Stimulated activated naive B cell treated with anti-CD40 and anti-IgM and Interleukin-4, amounts not matched to agents 10 μg/mL and 1 μg/mL and 100 μg/mL, for 72 hours (primary cell): ENCODE data around the gene DOCK3.
"Not testable (repeated sequence)": the region's sequence is repeated elsewhere in the genome, so short reads cannot be mapped to it uniquely, and the experiment has no call there.

Experiments
- ATAC-seq, 2 donors: fragments of 150-1000 bp; cut with Tn5 transposase; replicated peaks; 2 replicates each; pipeline ENCODE4 v1.10.0; 2021; ENCODE audit warnings: moderate library complexity in 1 of 2
- DNase-seq: peaks from one replicate; pipeline ENCODE4 v3.0.0; 2021
- H3K27ac Mint-ChIP-seq: one replicate; pipeline ENCODE4 v1.8.0; 2022; ENCODE audit warnings: mild to moderate bottlenecking, mixed read lengths
- H3K27me3 Mint-ChIP-seq, 2 donors: one replicate each; pipeline ENCODE4 v1.8.0; 2022; ENCODE audit warnings: mixed read lengths in 2 of 2
- H3K36me3 Mint-ChIP-seq, 2 donors: one replicate each; pipeline ENCODE4 v1.8.0; 2022; ENCODE audit warnings: mixed read lengths in 2 of 2, mild to moderate bottlenecking in 1 of 2
- H3K4me1 Mint-ChIP-seq, 2 donors: one replicate each; pipeline ENCODE4 v1.8.0; 2022; ENCODE audit warnings: mixed read lengths in 2 of 2, mild to moderate bottlenecking in 1 of 2
- H3K4me3 Mint-ChIP-seq, 2 donors: one replicate each; pipeline ENCODE4 v1.8.0; 2022; ENCODE audit warnings: mild to moderate bottlenecking in 2 of 2, mixed read lengths in 2 of 2, moderate library complexity in 1 of 2
- H3K9me3 Mint-ChIP-seq, 2 donors: one replicate each; pipeline ENCODE4 v1.8.0; 2022; ENCODE audit warnings: mixed read lengths in 2 of 2, mild to moderate bottlenecking in 1 of 2

DOCK3 gene

GRCh38 chr3:51384055-51384725, 709.5 kb downstream of the DOCK3 start:
- no peaks in the 10 kb centered on the region for H3K9me3 Mint-ChIP-seq
- ATAC-seq (peak; percentile 33 to 42), DNase-seq (no peak)
- peaks cover under 1 to 4% of the 10 kb centered on the region in 2 donors for H3K27me3 Mint-ChIP-seq
- H3K27ac Mint-ChIP-seq = peak overlapping the region; percentile 98
- H3K4me1 Mint-ChIP-seq = peaks cover 26 to 44% of the 10 kb centered on the region in 2 donors
- H3K4me3 Mint-ChIP-seq = peak overlapping the region; percentile 95 to 96
- H3K36me3 Mint-ChIP-seq = peaks cover 12 to 27% of the 10 kb centered on the region in 2 donors

GRCh38 chr3:51384726-51385473, 710.2 kb downstream of the DOCK3 start, which contains the start of gene MANF:
Gene MANF (plus strand): TSS chr3:51385291. CDS start chr3:51385343, 52 bp downstream.
- H3K4me1 Mint-ChIP-seq = peaks cover 29 to 51% of the 10 kb centered on the region in 2 donors
- H3K27ac Mint-ChIP-seq = peak within 1 kb of the TSS; percentile 98
- H3K9me3 Mint-ChIP-seq = no peaks in the 10 kb centered on the region
- peaks cover 18 to 33% of the 10 kb centered on the region in 2 donors for H3K36me3 Mint-ChIP-seq
- peak within 1 kb of the TSS; percentile 95 to 96 for H3K4me3 Mint-ChIP-seq
- ATAC-seq (peak; percentile 97 to 98), DNase-seq (peak; percentile 97)
- H3K27me3 Mint-ChIP-seq = no peaks in the 10 kb centered on the region

- H3K4me1 Mint-ChIP-seq = peaks cover 36 to 59% of the 10 kb centered on the region in 2 donors
- H3K4me3 Mint-ChIP-seq = peak overlapping the region; percentile 89 to 96
- H3K27me3 Mint-ChIP-seq = no peaks in the 10 kb centered on the region
- peak overlapping the region; percentile 87 for H3K27ac Mint-ChIP-seq
- ATAC-seq (no peak), DNase-seq (no peak)
- peaks cover 18 to 37% of the 10 kb centered on the region in 2 donors for H3K36me3 Mint-ChIP-seq
- no peaks in the 10 kb centered on the region for H3K9me3 Mint-ChIP-seq
Measured at GRCh38 chr3:51385621-51386091, 710.9 kb downstream of the DOCK3 start.

GRCh38 chr3:51386159-51386851, 711.6 kb downstream of the DOCK3 start:
- peaks cover 18 to 38% of the 10 kb centered on the region in 2 donors for H3K36me3 Mint-ChIP-seq
- ATAC-seq = no peak
- peak overlapping the region; percentile 87 for H3K27ac Mint-ChIP-seq
- peaks cover 37 to 62% of the 10 kb centered on the region in 2 donors for H3K4me1 Mint-ChIP-seq
- H3K27me3 Mint-ChIP-seq = no peaks in the 10 kb centered on the region
- no peak for DNase-seq
- H3K4me3 Mint-ChIP-seq = peak overlapping the region; percentile 89 to 96
- H3K9me3 Mint-ChIP-seq = no peaks in the 10 kb centered on the region

GRCh38 chr3:51386852-51387229, 712.1 kb downstream of the DOCK3 start:
- no peak for DNase-seq
- H3K9me3 Mint-ChIP-seq = no peaks in the 10 kb centered on the region
- H3K27ac Mint-ChIP-seq = peak overlapping the region; percentile 87
- H3K27me3 Mint-ChIP-seq = no peaks in the 10 kb centered on the region
- H3K4me3 Mint-ChIP-seq = peak overlapping the region; percentile 89 to 96
- ATAC-seq = no peak
- peaks cover 37 to 62% of the 10 kb centered on the region in 2 donors for H3K4me1 Mint-ChIP-seq
- H3K36me3 Mint-ChIP-seq = peaks cover 20 to 38% of the 10 kb centered on the region in 2 donors

GRCh38 chr3:51387281-51387680, 712.6 kb downstream of the DOCK3 start:
- H3K4me3 Mint-ChIP-seq = peak overlapping the region; percentile 2 to 89
- H3K27me3 Mint-ChIP-seq, DNase-seq, ATAC-seq, H3K27ac Mint-ChIP-seq, H3K9me3 Mint-ChIP-seq: not testable (repeated sequence)
- H3K36me3 Mint-ChIP-seq = peaks cover 20 to 35% of the 10 kb centered on the region in 2 donors
- peaks cover 38 to 62% of the 10 kb centered on the region in 2 donors for H3K4me1 Mint-ChIP-seq

GRCh38 chr3:51388286-51389029, 713.7 kb downstream of the DOCK3 start:
- no peaks in the 10 kb centered on the region for H3K27me3 Mint-ChIP-seq
- H3K9me3 Mint-ChIP-seq = no peaks in the 10 kb centered on the region
- H3K4me3 Mint-ChIP-seq = peak overlapping the region in 1 of 2 donors; percentile 25
- peaks cover 42 to 65% of the 10 kb centered on the region in 2 donors for H3K4me1 Mint-ChIP-seq
- H3K27ac Mint-ChIP-seq = no peak overlapping the region
- no peak for ATAC-seq
- no peak for DNase-seq
- peaks cover 28 to 43% of the 10 kb centered on the region in 2 donors for H3K36me3 Mint-ChIP-seq

GRCh38 chr3:51389423-51390183, 714.9 kb downstream of the DOCK3 start:
- DNase-seq (no peak), ATAC-seq (no peak)
- Mint-ChIP-seq H3K4me3 (no peak overlapping the region), H3K9me3 (no peaks in the 10 kb centered on the region), H3K27ac (peak overlapping the region; percentile 76), H3K36me3 (peaks cover 35 to 52% of the 10 kb centered on the region in 2 donors), H3K27me3 (no peaks in the 10 kb centered on the region), H3K4me1 (peaks cover 49 to 76% of the 10 kb centered on the region in 2 donors)

- peak; percentile 8 for ATAC-seq
- H3K4me3 Mint-ChIP-seq = peak overlapping the region; percentile 66 to 87
- H3K36me3 Mint-ChIP-seq = peaks cover 42 to 60% of the 10 kb centered on the region in 2 donors
- no peaks in the 10 kb centered on the region for H3K27me3 Mint-ChIP-seq
- DNase-seq = no peak
- peak overlapping the region; percentile 86 for H3K27ac Mint-ChIP-seq
- peaks cover 56 to 85% of the 10 kb centered on the region in 2 donors for H3K4me1 Mint-ChIP-seq
- H3K9me3 Mint-ChIP-seq = no peaks in the 10 kb centered on the region
Measured at GRCh38 chr3:51390246-51391074, 715.7 kb downstream of the DOCK3 start.

- Mint-ChIP-seq H3K9me3 (no peaks in the 10 kb centered on the region), H3K4me1 (peaks cover 54 to 85% of the 10 kb centered on the region in 2 donors), H3K36me3 (peaks cover 42 to 60% of the 10 kb centered on the region in 2 donors), H3K4me3 (peak within 1 kb of the TSS; percentile 86 to 87), H3K27ac (peak within 1 kb of the TSS; percentile 93), H3K27me3 (no peaks in the 10 kb centered on the region)
- ATAC-seq = peak; percentile 95
- peak; percentile 96 for DNase-seq
Measured at GRCh38 chr3:51391075-51391565, 716.4 kb downstream of the DOCK3 start, which contains the start of gene RBM15B. Gene RBM15B (plus strand): TSS chr3:51391285. CDS start chr3:51391400, 115 bp downstream.

GRCh38 chr3:51391566-51392354, 717.0 kb downstream of the DOCK3 start:
- peaks cover 37 to 60% of the 10 kb centered on the region in 2 donors for H3K36me3 Mint-ChIP-seq
- peak; percentile 14 to 33 for ATAC-seq
- H3K27ac Mint-ChIP-seq = peak overlapping the region; percentile 93
- H3K9me3 Mint-ChIP-seq = no peaks in the 10 kb centered on the region
- H3K4me3 Mint-ChIP-seq = peak overlapping the region; percentile 86 to 87
- no peaks in the 10 kb centered on the region for H3K27me3 Mint-ChIP-seq
- peaks cover 55 to 85% of the 10 kb centered on the region in 2 donors for H3K4me1 Mint-ChIP-seq
- DNase-seq = peak; percentile 29
